ENCODE measurements around the gene FBXO41.

FBXO41 gene

GRCh38 chr2:73314441-73314840 is 30.2 kb upstream of the FBXO41 start:
- in situ Hi-C loops (cut with MboI; ENCODE audit: low pct_unique_long_range_greater_than_20kb, low sequenced_read_pairs, unreplicated experiment), result no loop called here
- no peak for DNase-seq (ENCODE audit: low spot score)

GRCh38 chr2:73307720-73308119 is 23.4 kb upstream of the FBXO41 start:
- in situ Hi-C loops (cut with MboI; ENCODE audit: low pct_unique_long_range_greater_than_20kb, low sequenced_read_pairs, unreplicated experiment), result no loop called here
- TF ChIP-seq CTCF (IDR thresholded peaks at IDR 0.05; ENCODE audit: extremely low read depth, insufficient read depth, missing control alignments), result no peak
- no peak for DNase-seq (ENCODE audit: low spot score)

More at GRCh38 chr2:73314441-73314840, 30.2 kb upstream of the FBXO41 start:
- TF ChIP-seq CTCF (IDR thresholded peaks at IDR 0.05; ENCODE audit: extremely low read depth, insufficient read depth, missing control alignments), result no peak

GRCh38 chr2:73301636-73302035 is 17.4 kb upstream of the FBXO41 start:
- no peak for TF ChIP-seq CTCF (IDR thresholded peaks at IDR 0.05; ENCODE audit: extremely low read depth, insufficient read depth, missing control alignments)
- in situ Hi-C loops (cut with MboI; ENCODE audit: low pct_unique_long_range_greater_than_20kb, low sequenced_read_pairs, unreplicated experiment), result no loop called here
- no peak for DNase-seq (ENCODE audit: low spot score)

GRCh38 chr2:73300926-73301325 is 16.6 kb upstream of the FBXO41 start:
- no peak for DNase-seq (ENCODE audit: low spot score)
- in situ Hi-C loops (cut with MboI; ENCODE audit: low pct_unique_long_range_greater_than_20kb, low sequenced_read_pairs, unreplicated experiment), result no loop called here
- no peak for TF ChIP-seq CTCF (IDR thresholded peaks at IDR 0.05; ENCODE audit: extremely low read depth, insufficient read depth, missing control alignments)

- in situ Hi-C loops (cut with MboI; ENCODE audit: low pct_unique_long_range_greater_than_20kb, low sequenced_read_pairs, unreplicated experiment), result no loop called here
- no peak for TF ChIP-seq CTCF (IDR thresholded peaks at IDR 0.05; ENCODE audit: extremely low read depth, insufficient read depth, missing control alignments)
- no peak for DNase-seq (ENCODE audit: low spot score)
Observed at GRCh38 chr2:73297586-73297985, 13.3 kb upstream of the FBXO41 start.

- in situ Hi-C loops (cut with MboI; ENCODE audit: low pct_unique_long_range_greater_than_20kb, low sequenced_read_pairs, unreplicated experiment), result no loop called here
- no peak for TF ChIP-seq CTCF (IDR thresholded peaks at IDR 0.05; ENCODE audit: extremely low read depth, insufficient read depth, missing control alignments)
- no peak for DNase-seq (ENCODE audit: low spot score)
Observed at GRCh38 chr2:73297151-73297559, 12.9 kb upstream of the FBXO41 start.
